Measurements from ENCODE around the gene SLC15A3. TPM values are rescaled to one million over a fixed set of nuclear protein-coding genes. Genes with fewer than 3 reads are reported as not detected.

The SLC15A3 gene
- total RNA-seq, 1 experiment from 2014 or later: 8.7 TPM

GRCh38 chr11:60929764-60930163, 22.2 kb downstream of the SLC15A3 start:
- intact Hi-C loops (cut with micrococcal nuclease; ENCODE audit: unreplicated experiment): no loop called here
- ChIA-PET CTCF (no interaction called here), POLR2A (no interaction called here)
- no peak overlapping the region for H3K4me3 ChIP-seq (ENCODE audit: low read depth in 2 of 2, low read length in 2 of 2)
- in situ Hi-C loops (cut with HindIII; ENCODE audit: low pct_unique_long_range_greater_than_20kb, low sequenced_read_pairs): no loop called here
- H3K36me3 ChIP-seq (ENCODE audit: control insufficient read depth, insufficient read depth, low read length): no peaks in the 10 kb centered on the region; the same call in 1 of the 2 replicates
- no peak for DNase-seq (ENCODE audit: low read depth, low spot score)
- no peak for ATAC-seq
- no peaks in the 10 kb centered on the region for H3K9me3 ChIP-seq (ENCODE audit: control insufficient read depth, insufficient read depth, low read depth, low read length)
- H3K27ac ChIP-seq (ENCODE audit: low read length): no peak overlapping the region
- BruUV-seq (replicated peaks): no TSS peak
- H3K4me1 ChIP-seq (ENCODE audit: control insufficient read depth, insufficient read depth, low read length): peaks cover 8% of the 10 kb centered on the region
- H3K27me3 ChIP-seq (ENCODE audit: control insufficient read depth, insufficient read depth, low read length): no peaks in the 10 kb centered on the region
- TF ChIP-seq TCF7L2 (IDR thresholded peaks at IDR 0.05; ENCODE audit: low read depth, low read length) (no peak), SIN3A (IDR thresholded peaks at IDR 0.05; ENCODE audit: borderline replicate concordance, insufficient read depth, low read depth, low read length) (no peak), POLR2AphosphoS5 (IDR thresholded peaks at IDR 0.05; ENCODE audit: low read depth, low read length) (no peak), CTCF (IDR thresholded peaks at IDR 0.05) (no peak), REST (IDR thresholded peaks at IDR 0.05; ENCODE audit: insufficient read depth in 1 of 2, low read depth in 2 of 2, low read length in 1 of 2) (no peak)

- Histone ChIP-seq H3K27me3 (ENCODE audit: control insufficient read depth, insufficient read depth, low read length) (no peaks in the 10 kb centered on the region), H3K36me3 (ENCODE audit: control insufficient read depth, insufficient read depth, low read length) (no peaks in the 10 kb centered on the region; the same call in 1 of the 2 replicates), H3K9me3 (ENCODE audit: control insufficient read depth, insufficient read depth, low read depth, low read length) (no peaks in the 10 kb centered on the region), H3K4me1 (ENCODE audit: control insufficient read depth, insufficient read depth, low read length) (peaks cover 13% of the 10 kb centered on the region), H3K27ac (ENCODE audit: low read length) (no peak overlapping the region), H3K4me3 (ENCODE audit: low read depth in 2 of 2, low read length in 2 of 2) (no peak overlapping the region)
- no TSS peak for BruUV-seq (replicated peaks)
- intact Hi-C loops (cut with micrococcal nuclease; ENCODE audit: unreplicated experiment) (no loop called here), in situ Hi-C loops (cut with HindIII; ENCODE audit: low pct_unique_long_range_greater_than_20kb, low sequenced_read_pairs) (no loop called here)
- TF ChIP-seq POLR2AphosphoS5 (IDR thresholded peaks at IDR 0.05; ENCODE audit: low read depth, low read length): no peak
- no peak for TF ChIP-seq TCF7L2 (IDR thresholded peaks at IDR 0.05; ENCODE audit: low read depth, low read length)
- no peak for TF ChIP-seq CTCF (IDR thresholded peaks at IDR 0.05)
- no peak for TF ChIP-seq SIN3A (IDR thresholded peaks at IDR 0.05; ENCODE audit: borderline replicate concordance, insufficient read depth, low read depth, low read length)
- TF ChIP-seq REST (IDR thresholded peaks at IDR 0.05; ENCODE audit: insufficient read depth in 1 of 2, low read depth in 2 of 2, low read length in 1 of 2): no peak
- no peak for ATAC-seq
- ChIA-PET CTCF (no interaction called here), POLR2A (no interaction called here)
- DNase-seq (ENCODE audit: low read depth, low spot score): no peak
These were observed 23.4 kb downstream of the SLC15A3 start for GRCh38 chr11:60928563-60929001.

Measured in Panc1 (cell line).